ENCODE data around the gene LYPD8.

- TF ChIP-seq CTCF (IDR thresholded peaks at IDR 0.05 in 4 of 5, conservative IDR thresholded peaks at IDR 0.05 in 1 of 5) (no peak), POLR2A (IDR thresholded peaks at IDR 0.05) (no peak)
These were observed 24.8 kb downstream of the LYPD8 start for GRCh38 chr1:248730507-248731335.
